Prostate gland (tissue), 2 donors: ENCODE results near the gene CCDC157.

Source experiments
- POLR2A ChIP-seq: fragments of 450-650 bp; IDR thresholded peaks from one replicate; pipeline ENCODE4 v1.6.1; 2016; ENCODE audit warnings: antibody characterized with exemption, mild to moderate bottlenecking
- TF ChIP-seq, protein P1 (sequence below), 4 experiments: fragments of 200-600 bp in 2 of 4; fragments of 450-650 bp in 2 of 4; sonication (generic) in 2 of 4; IDR thresholded peaks; 1 replicate in 3 of 4; 2 replicates in 1 of 4; pipeline ENCODE4 v1.5.1; 2016 to 2019; ENCODE audit warnings: antibody characterized with exemption in 4 of 4, mild to moderate bottlenecking in 2 of 4, moderate library complexity in 2 of 4

DNA sequence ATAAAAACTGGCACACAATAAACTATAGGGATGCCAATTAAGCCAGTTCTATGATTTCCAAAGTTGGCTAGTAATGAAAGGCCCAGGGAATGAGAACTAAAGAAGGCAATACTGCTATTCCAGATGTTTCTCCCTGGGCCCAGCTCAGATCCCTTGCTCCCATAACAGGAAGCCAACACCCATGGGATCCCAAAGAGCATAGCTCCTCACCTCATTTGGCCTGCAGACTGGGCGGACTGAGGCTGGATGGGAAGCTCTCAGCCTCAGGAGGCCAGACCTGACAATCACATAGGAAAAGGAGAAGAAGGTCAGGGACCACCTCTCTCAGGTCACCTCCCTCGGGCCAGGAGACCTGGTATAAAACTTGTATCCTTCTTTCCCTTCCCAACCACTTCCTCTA is 35.3 kb upstream of the CCDC157 start:
- TF ChIP-seq, protein P1, sequence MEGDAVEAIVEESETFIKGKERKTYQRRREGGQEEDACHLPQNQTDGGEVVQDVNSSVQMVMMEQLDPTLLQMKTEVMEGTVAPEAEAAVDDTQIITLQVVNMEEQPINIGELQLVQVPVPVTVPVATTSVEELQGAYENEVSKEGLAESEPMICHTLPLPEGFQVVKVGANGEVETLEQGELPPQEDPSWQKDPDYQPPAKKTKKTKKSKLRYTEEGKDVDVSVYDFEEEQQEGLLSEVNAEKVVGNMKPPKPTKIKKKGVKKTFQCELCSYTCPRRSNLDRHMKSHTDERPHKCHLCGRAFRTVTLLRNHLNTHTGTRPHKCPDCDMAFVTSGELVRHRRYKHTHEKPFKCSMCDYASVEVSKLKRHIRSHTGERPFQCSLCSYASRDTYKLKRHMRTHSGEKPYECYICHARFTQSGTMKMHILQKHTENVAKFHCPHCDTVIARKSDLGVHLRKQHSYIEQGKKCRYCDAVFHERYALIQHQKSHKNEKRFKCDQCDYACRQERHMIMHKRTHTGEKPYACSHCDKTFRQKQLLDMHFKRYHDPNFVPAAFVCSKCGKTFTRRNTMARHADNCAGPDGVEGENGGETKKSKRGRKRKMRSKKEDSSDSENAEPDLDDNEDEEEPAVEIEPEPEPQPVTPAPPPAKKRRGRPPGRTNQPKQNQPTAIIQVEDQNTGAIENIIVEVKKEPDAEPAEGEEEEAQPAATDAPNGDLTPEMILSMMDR (IDR thresholded peaks at IDR 0.05) = no peak
- no peak for TF ChIP-seq POLR2A
